Fibroblast of skin of scalp (primary cell): ENCODE results near the gene RNF121.

Experiments used
- DNase-seq: peaks from one replicate; pipeline ENCODE4 v3.0.0-alpha.2; 2013

The RNF121 gene

GRCh38 chr11:71991494-71991893 is 62.6 kb downstream of the RNF121 start:
- DNase-seq = no peak

GRCh38 chr11:71992136-71992730 is 63.4 kb downstream of the RNF121 start:
- DNase-seq = no peak

GRCh38 chr11:71994786-71995185 is 65.9 kb downstream of the RNF121 start:
- DNase-seq = no peak

GRCh38 chr11:71995726-71996291 is 67.0 kb downstream of the RNF121 start:
- no peak for DNase-seq

- no peak for DNase-seq
Measured at GRCh38 chr11:71996517-71996916, 67.7 kb downstream of the RNF121 start.

- DNase-seq = no peak
Measured at GRCh38 chr11:71996946-71997345, 68.1 kb downstream of the RNF121 start.

- DNase-seq = no peak
Measured at GRCh38 chr11:71997594-71997993, 68.7 kb downstream of the RNF121 start.

GRCh38 chr11:71998061-71998460 is 69.2 kb downstream of the RNF121 start:
- no peak for DNase-seq

GRCh38 chr11:71998649-71999310 is 69.9 kb downstream of the RNF121 start, which contains the start of gene IL18BP:
Gene IL18BP (plus strand): TSS chr11:71998909. CDS start chr11:71999985, 1,076 bp downstream.
- DNase-seq = no peak

GRCh38 chr11:71999362-71999761 is 70.5 kb downstream of the RNF121 start:
- peak; percentile 38 for DNase-seq

- no peak for DNase-seq
Measured at GRCh38 chr11:71999798-72000197, 71.0 kb downstream of the RNF121 start.

- DNase-seq = no peak
Measured at GRCh38 chr11:72000202-72000867, 71.5 kb downstream of the RNF121 start.

- DNase-seq = no peak
Measured at GRCh38 chr11:72001285-72001684, 72.4 kb downstream of the RNF121 start.

- peak; percentile 45 for DNase-seq
Measured at GRCh38 chr11:72001834-72002591, 73.2 kb downstream of the RNF121 start.

- DNase-seq = no peak
Measured at GRCh38 chr11:72002841-72003775, 74.3 kb downstream of the RNF121 start.

GRCh38 chr11:72003776-72004171 is 74.9 kb downstream of the RNF121 start:
- no peak for DNase-seq

- DNase-seq = no peak
Measured at GRCh38 chr11:72004515-72005346, 75.9 kb downstream of the RNF121 start.

- DNase-seq = no peak
Measured at GRCh38 chr11:72005347-72006260, 76.8 kb downstream of the RNF121 start.

- DNase-seq = no peak
Measured at GRCh38 chr11:72006309-72007088, 77.7 kb downstream of the RNF121 start.
